SHP77 (cell line): ENCODE measurements around the gene NECTIN4.
"Not testable (repeated sequence)": the region's sequence is repeated elsewhere in the genome, so short reads cannot be mapped to it uniquely, and the experiment has no call there.

Experiments
- DNase-seq, 2 experiments: peaks; one replicate each; lab custom pipeline; 2025; lab: John Stamatoyannopoulos, UW

Gene NECTIN4

DNA sequence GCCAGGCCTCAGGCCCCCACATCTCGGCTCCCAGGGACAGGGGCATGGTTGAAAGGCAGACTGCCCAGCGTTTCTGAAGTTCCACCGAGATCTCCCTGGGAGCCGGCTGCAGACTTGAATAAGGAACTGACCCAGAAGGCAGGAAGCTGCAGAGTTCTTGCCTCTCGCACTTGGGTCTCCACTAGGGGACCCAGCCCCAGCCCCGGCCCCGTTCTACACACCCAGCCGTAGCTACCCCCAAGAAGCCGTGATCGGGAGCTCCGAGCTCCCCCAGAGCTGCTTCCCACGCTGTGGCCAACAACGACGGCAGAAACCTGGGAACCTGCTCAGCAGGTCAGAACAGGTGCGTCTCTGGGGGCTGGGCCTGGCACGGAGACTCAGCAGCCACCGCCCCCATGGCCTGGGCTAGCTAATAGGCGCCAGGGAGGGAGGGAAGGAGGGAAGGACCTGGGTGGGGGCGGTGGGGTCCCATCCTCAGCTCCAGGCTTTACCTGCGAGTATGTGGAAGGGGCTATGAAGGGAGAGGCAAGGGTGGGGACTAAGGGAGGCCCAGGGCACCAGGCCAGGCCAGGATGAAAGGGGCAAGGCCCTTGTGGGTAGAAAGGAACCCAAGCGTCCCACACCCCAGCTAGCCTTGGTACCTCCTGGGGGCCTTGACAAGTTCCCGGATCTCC is at the start of gene NECTIN4:
TSS of gene NECTIN4 (minus strand) at position 308 of the 674 bp plus-strand sequence. CDS start at position 46, 262 bp downstream.
- no peak for DNase-seq

DNA sequence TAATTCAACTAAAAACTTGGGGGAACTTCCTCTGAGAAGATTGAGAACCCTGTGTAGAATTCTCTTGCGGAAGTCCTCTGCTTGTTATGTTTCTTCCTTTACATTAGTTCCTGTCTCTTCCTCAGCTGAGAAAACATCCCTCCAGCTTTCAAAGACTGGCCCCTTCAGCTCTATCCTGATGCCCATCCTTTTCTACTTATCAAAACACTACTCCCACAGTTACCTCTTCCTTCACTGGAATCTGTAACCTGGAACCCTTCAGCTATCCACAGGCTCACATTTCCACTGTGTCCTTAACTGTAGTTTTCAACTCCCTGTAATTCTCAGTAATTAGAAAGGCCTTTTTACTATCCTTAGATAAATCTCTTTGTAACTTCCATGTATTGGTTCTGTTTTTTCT is 49.1 kb upstream of the NECTIN4 start:
- DNase-seq = no peak

DNA sequence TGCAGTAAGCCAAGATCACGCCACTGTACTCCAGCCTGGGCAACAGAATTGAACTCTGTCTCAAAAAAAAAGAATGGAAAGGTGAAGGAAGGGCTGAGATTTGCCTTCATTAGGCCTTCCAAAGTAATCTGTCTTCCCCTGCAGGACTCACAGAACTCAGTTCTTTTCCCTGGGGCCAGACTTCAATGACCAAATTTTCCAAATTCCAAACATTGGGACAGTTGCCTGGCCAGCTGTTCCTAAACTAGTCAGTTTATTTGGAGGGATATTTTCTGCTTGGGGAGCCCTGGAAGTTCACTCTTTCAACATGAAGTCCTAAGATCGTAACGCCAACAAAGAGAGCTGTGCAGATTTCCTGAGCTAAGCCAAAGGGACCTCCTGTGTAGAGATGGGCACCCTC is 48.5 kb upstream of the NECTIN4 start:
- no peak for DNase-seq

GRCh38 chr1:161133220-161133740 is 43.9 kb upstream of the NECTIN4 start:
- DNase-seq = no peak

DNA sequence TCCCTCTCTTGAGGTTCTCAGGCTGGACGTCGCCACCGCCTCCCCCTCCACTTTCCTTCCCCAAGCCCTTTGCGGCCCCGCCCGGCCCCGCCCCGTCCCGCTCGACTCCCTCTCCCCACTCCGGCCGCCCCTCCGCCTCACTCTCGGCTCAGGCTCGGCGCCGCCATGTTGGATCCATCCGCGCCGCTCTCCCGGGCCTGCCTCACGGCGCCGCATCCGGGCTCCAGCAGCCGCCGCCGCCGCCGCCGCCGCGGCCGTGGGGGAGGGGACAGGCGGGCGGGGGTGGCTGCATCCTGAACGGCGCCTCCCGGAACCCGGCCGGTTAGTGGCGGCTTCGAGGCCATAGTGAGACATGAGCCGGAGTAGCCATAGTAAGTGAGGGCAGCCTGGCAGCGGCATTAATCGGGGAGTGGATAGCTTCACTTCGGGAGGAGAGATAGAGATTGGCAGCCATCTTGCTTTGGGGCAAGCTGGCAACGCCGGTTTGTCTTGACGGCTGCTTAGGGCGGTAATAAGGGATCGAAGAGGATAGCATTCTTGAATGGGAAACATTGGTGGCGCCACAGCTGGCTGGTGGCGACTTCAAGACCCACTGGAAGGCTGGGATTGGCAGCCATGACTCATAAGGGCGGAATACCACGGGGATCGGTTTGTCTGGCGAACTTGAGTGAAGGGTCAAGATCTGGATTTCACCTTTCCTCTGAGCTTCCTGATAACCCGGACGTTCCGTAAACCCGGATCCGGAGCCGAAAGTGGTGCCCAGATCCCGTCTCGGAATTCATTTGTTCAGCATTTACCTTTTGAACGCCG is 43.3 kb upstream of the NECTIN4 start, which contains the start of gene DEDD:
TSS of gene DEDD (minus strand) at position 258 of the 810 bp plus-strand sequence. CDS start 8,205 bp downstream, outside the sequence.
- peak; percentile 97 to 98 for DNase-seq

DNA sequence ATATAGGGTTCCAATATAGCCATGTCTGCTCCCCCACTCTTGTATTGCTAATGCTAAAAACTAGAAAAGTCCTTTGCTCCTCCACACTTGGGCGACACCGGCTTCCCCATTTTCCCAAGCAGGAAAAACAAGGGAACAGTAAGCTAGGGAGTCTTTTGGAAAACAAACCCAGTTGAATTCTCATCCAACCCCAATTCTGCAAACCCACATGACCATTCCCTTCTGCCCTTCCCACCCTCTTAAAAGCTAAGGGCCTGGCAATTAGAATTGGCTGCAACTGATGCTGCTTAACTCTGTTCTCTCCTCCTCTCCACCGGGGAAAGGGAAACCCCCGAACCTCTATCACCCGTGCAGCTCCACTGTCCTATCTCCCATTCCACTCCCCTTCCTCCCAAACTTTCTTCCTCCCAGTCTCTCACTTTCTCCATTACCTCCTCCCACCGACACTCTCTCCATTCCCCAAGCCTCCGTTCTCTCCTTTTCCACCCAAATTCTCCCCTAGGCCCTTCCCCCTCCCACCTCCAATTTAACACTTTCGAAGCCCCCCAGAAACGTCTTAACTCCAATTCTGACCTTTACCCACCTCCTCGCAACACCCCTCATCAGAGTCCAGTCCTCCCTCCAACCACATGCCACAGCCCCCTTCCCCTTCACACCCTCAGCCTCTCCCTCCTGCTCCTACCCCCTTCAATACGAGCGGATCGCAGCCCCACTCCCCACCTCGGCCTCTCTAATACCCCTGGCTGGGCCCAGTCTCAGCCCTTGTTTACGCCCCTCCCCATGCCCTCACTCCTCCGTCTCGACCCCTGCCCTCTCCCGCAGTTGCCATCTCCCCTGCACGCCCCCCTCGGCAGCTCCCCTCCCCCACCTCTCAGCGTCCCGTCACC is 42.4 kb upstream of the NECTIN4 start:
- no peak for DNase-seq

GRCh38 chr1:161130266-161130665 is 40.9 kb upstream of the NECTIN4 start:
- DNase-seq = no peak

GRCh38 chr1:161128591-161129420 is 39.4 kb upstream of the NECTIN4 start:
- DNase-seq = no peak

DNA sequence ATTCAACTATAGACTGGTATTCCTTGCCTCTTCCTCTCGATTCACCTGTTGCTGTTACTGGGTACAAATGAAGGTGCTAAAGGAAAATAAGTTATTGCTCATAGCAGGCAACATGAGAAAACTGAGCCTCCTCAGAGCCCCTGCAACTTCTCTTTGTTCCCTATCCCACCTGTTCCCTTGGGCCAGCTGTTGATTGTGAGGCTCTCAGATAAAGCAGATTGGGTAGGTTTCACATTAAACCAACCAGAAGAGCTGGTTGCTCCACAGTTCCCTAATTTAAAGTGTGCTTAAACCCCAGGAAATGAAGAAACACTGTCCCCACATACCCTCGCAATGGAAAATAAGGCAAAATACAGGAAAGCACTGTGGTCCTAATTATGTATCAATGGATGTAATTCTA is 38.3 kb upstream of the NECTIN4 start:
- no peak for DNase-seq

- no peak for DNase-seq
These were observed 33.6 kb upstream of the NECTIN4 start for GRCh38 chr1:161122967-161123366.

DNA sequence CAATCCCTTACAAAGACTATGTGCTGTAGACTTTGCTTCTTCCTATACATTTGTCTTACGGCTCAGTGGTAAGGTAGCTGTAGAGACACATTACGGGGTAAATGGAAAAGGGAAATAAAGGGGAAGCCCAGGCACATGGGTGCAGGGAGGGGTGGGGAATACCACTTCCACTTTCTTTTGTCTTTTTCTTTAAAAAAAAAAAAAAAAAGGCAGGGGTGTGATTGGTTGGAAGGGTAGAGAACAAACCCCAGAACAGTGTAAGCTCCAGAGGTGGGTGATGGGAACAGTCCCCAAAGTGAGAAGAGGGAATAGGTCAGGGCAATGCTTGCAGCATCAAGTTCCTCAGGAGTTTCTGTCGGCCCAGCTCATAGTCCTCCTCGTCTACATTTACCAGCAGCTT is 32.5 kb upstream of the NECTIN4 start:
- DNase-seq = no peak

GRCh38 chr1:161121042-161121650 is 31.8 kb upstream of the NECTIN4 start:
- DNase-seq = no peak

DNA sequence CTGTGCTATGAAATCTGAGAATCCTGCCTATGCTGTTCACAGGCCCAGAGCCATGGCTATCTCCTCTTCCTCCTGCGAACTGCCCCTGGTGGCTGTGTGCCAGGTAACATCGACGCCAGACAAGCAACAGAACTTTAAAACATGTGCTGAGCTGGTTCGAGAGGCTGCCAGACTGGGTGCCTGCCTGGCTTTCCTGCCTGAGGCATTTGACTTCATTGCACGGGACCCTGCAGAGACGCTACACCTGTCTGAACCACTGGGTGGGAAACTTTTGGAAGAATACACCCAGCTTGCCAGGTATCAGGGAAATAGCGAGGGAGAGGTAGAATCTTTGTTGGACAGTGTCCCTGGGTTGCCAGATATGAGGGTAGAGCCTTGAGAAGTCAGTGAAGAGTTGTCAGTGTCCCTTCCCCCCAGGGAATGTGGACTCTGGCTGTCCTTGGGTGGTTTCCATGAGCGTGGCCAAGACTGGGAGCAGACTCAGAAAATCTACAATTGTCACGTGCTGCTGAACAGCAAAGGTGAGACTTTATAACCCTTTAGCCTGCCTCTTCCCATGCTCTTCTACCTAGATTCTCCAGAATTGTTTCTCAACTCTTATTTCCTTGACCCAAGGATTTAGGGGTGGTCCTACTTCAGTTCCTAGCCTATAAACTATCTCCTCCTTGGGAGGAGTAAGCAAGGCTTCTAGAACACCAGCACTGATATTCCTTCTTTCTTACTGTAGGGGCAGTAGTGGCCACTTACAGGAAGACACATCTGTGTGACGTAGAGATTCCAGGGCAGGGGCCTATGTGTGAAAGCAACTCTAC is 29.9 kb upstream of the NECTIN4 start:
- no peak for DNase-seq

DNA sequence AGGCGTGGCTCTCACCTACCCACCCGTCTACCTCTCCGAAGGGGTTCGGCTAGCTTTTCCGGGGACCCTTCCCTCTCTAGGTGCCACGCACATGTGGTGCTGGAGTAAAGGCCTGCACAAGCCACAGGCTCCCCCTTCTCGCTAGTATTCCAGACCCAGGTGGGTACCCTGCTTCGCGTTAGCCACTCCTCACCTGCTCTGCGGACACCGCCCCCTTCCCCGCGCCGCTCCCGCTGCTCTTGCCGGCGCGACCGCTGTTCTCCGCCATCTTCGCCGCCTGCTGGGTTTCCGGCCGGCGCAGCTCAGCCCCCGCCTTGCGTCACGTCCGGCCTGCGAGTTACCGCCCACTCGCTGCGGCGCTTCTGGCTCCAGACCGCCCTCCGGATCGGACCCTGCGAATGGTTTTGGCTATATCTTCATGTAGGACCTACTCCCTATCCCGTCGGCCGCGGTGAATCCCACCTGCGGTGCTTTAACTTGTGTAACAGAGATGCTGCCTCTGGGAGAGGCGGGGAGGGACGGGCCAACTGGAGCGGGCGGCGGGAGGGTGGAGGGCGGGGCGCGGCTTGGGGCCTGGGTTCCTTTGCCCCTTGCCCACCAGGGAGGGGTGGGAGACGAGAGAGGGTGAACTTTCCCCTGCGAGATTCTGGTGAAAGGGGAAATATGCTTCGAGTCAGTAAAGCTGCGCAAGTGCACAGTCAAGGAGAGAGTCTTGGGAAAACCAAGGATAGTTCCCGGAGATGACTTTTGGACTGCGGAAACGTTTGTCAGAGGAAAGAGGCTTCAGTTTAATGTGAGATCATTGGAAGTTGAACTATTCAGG is 28.6 kb upstream of the NECTIN4 start, which contains the start of the genes NIT1 and PFDN2:
TSS of gene NIT1 (plus strand) at position 347 of the 823 bp plus-strand sequence. CDS start at position 419, 72 bp downstream.
TSS of gene PFDN2 (minus strand) at position 279 of the 823 bp plus-strand sequence. CDS start at position 268, 11 bp downstream.
- peak; percentile 66 to 91 for DNase-seq

- not testable (repeated sequence) for DNase-seq
These were observed 26.6 kb upstream of the NECTIN4 start for GRCh38 chr1:161115961-161116360.

DNA sequence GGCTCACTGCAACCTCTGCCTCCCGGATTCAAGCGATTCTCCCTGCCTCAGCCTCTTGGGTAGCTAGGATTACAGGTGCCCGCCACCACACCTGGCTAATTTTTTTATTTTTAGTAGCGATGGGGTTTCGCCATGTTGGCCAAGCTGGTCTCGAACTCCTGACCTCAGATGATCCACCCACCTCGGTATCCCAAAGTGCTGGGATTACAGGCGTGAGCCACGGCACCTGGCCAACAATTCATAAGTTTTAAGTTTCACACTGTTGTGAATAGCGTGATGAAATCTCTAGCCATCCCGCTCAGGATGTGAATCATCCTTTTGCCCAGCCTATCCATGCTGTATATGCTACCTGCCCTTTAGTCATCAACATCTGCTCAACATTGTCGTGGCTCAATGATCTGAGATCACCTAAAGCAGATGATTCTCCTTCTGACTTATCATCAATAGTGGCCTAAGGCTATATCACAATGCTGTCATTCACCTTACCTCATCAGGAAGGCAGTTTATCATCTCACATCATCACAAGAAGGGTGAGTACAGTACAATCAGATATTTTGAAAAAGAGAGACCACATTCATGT is 25.9 kb upstream of the NECTIN4 start:
- DNase-seq = no peak

DNA sequence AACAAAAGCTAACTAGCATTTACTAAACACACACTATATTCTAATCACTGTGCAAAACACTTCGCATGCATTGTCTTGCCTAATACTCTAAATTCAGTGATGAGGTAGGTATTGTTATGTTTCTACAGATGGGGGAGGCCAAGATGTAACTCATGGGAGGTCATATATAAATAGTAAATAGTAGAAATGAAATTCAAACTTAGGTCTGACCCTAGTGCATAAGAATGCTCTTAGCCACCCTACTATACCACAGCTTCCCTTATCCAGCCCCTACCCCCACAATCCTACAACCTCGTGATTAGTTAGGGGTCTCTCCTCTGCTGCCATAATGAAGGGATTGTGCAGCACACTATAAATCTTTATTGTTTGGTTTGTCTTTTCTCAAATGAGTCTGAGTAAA is 25.2 kb upstream of the NECTIN4 start:
- DNase-seq = no peak

- no peak for DNase-seq
These were observed 24.6 kb upstream of the NECTIN4 start for GRCh38 chr1:161113915-161114314.
